Bronchial epithelial cell (primary cell): ENCODE results near the gene AKAP14. TPM values are rescaled to one million over a fixed set of nuclear protein-coding genes. Genes with fewer than 3 reads are reported as not detected.
A peak's percentile ranks its signal among the peaks of the same experiment; 100 is the strongest.
"Not testable (repeated sequence)": the region's sequence is repeated elsewhere in the genome, so short reads cannot be mapped to it uniquely, and the experiment has no call there.

Experiments used
- DNase-seq: peaks from one replicate; pipeline ENCODE4 v3.0.0-alpha.2; 2010; ENCODE audit warnings: low read depth
- FAIRE-seq: peaks from 2 replicates; lab custom pipeline; 2011; peaks lifted over from hg19 to GRCh38; lab: Jason Lieb, UNC
- H3K27me3 ChIP-seq: 2 replicates; pipeline ENCODE4 v1.5.1; 2011; ENCODE audit warnings: low read length; ENCODE audit not compliant: control insufficient read depth, insufficient read depth
- H3K36me3 ChIP-seq: 2 replicates; pipeline ENCODE4 v1.5.1; 2011; ENCODE audit warnings: low read length; ENCODE audit not compliant: control insufficient read depth, insufficient read depth
- H3K4me3 ChIP-seq: 2 replicates; pipeline ENCODE4 v1.5.1; 2011; ENCODE audit warnings: mild to moderate bottlenecking, low read depth, low read length, control low read depth
- total RNA-seq: library from RNA; depleted of rRNA; stranded (reverse); fragments of >200 nt; gene quantifications from 2 replicates; pipeline ENCODE4 v1.2.1, GENCODE V29; 2014
- TF ChIP-seq, protein P1 (sequence below): IDR thresholded peaks from 2 replicates; pipeline ENCODE4 v1.5.1; 2011; ENCODE audit warnings: mild to moderate bottlenecking, moderate library complexity, low read length, control low read depth, inconsistent platforms; ENCODE audit not compliant: insufficient read depth, severe bottlenecking

The AKAP14 gene
- total RNA-seq, 1 donor from 2014 or later = not detected

DNA sequence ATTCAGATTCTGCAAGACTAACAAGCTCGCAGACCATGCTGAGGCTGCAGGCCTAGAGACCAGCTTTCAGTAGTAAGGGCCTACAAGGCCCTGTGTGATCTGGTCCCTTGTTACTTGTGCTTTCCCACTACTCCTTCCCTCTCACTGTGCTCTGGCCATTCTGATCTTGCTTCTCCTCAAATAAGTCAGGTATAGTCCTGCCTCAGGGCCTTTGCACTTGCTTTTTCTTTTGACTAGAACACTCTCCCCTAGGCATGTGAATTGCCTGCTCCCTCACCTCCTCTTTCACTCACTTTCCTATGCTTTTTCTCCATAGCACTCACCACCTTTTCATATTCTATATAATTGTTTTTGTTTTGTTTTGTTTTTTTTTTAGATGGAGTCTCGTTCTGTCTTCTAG, 22.2 kb downstream of the AKAP14 start:
- TF ChIP-seq, protein P1, sequence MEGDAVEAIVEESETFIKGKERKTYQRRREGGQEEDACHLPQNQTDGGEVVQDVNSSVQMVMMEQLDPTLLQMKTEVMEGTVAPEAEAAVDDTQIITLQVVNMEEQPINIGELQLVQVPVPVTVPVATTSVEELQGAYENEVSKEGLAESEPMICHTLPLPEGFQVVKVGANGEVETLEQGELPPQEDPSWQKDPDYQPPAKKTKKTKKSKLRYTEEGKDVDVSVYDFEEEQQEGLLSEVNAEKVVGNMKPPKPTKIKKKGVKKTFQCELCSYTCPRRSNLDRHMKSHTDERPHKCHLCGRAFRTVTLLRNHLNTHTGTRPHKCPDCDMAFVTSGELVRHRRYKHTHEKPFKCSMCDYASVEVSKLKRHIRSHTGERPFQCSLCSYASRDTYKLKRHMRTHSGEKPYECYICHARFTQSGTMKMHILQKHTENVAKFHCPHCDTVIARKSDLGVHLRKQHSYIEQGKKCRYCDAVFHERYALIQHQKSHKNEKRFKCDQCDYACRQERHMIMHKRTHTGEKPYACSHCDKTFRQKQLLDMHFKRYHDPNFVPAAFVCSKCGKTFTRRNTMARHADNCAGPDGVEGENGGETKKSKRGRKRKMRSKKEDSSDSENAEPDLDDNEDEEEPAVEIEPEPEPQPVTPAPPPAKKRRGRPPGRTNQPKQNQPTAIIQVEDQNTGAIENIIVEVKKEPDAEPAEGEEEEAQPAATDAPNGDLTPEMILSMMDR = no peak
- DNase-seq (no peak), FAIRE-seq (no peak)
- Histone ChIP-seq H3K4me3 (no peak overlapping the region), H3K36me3 (no peaks in the 10 kb centered on the region), H3K27me3 (no peaks in the 10 kb centered on the region)

DNA sequence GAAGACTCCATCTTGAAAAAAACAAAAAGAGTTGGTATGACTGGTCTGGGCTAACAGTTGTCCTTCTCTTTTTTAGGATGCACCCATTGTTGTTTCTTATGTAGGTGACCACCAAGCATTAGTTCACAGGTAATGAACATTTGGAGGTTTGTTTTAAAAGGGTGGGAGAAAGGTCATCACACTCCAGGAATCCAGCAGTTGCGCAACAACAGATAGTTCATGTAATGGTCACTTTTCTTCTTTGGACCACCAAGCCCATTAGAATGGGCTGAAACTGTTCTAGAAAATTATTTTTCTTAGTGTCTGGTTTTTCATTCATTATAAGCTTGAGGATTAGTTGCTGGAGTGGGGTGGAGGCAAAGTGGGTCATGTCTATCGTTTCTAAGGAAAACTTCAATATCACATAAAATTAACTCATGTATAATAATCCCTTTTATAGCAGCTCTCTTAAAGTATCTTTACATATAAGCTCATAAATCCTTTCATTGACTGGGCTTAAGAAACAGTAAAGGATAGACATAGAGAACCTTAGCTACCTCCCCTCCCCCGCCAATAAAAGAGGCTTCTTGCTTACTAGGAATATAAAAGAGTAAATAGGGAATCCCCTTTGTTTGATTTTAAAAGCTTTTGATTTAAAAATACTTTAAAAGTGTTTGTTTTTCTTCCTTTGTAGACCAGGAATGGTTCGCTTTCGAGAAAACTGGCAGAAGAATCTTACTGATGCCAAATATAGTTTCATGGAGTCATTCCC, 24.3 kb downstream of the AKAP14 start:
- FAIRE-seq (no peak), DNase-seq (no peak)
- Histone ChIP-seq H3K36me3 (no peaks in the 10 kb centered on the region), H3K27me3 (no peaks in the 10 kb centered on the region), H3K4me3 (no peak overlapping the region)
- TF ChIP-seq, protein P1 = no peak

DNA sequence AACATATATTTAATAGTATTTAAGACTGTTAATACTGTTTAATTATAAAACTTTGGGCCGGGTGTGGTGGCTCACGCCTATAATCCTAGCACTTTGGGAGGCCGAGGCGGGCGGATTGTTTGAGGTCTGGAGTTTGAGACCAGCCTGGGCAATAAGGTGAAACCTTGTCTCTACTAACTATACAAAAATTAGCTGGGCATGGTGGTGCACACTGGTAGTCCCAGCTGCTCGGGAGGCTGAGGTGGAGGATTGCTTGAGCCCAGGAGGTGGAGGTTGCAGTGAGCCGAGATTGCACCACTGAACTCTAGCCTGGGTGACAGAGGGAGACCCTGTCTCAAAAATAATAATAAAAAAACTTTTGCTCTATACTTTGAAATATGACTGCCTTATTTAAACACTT, 26.7 kb downstream of the AKAP14 start:
- H3K4me3 ChIP-seq, H3K27me3 ChIP-seq, FAIRE-seq, DNase-seq, H3K36me3 ChIP-seq: not testable (repeated sequence)

DNA sequence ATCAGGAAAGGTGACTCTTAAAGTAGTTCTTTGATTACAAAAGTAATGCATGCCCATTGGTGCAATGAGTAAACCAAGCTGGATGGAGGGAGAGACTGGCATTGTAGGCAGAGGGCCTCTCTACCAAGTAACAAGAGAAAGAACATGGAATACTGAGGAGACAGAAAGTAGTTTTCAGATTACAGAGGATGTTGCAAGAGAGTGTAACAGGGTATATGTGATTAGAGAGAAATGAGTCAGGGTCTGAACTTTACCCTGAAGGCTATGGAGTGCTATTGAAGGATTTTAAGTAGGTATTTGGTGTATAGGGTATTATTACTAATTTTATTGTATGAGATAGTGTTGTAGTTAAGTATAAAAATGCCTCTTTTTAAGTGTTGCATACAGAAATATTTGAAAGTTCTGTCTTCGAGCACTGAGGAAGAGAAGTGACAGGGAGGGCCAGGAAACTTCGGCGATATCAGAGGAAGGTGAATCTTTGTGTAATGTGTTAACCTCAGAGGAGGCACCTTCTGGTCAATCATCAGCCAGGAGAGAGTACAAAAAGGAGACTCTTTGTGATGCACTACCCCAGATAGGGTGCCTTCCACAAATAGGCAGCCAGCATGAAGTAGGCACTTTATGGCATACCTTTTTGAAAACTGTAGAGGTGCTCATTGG, 39.7 kb downstream of the AKAP14 start:
- Histone ChIP-seq H3K36me3 (peaks cover 2% of the 10 kb centered on the region), H3K27me3 (no peaks in the 10 kb centered on the region), H3K4me3 (no peak overlapping the region)
- TF ChIP-seq, protein P1 = no peak
- FAIRE-seq = no peak
- no peak for DNase-seq

DNA sequence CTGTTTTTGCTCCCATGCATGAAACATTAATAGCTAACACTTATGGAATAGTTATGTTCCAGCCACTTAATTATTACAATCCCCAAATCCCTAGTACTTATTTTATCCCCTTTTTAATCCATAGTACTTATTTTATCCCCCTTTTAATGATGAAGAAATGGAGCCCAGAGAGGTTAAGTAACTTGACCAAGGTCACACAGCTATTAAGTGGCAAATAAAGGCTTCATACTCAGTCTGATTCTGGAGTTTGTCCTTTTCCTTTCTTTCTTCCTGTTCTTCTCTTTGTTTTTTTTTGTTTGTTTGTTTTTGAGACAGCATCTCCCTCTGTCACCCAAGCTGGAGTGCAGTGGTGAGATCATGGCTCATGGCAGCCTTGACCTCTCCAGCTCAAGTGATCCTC, 45.6 kb downstream of the AKAP14 start:
- Histone ChIP-seq H3K27me3 (no peaks in the 10 kb centered on the region), H3K36me3 (no peaks in the 10 kb centered on the region), H3K4me3 (no peak overlapping the region)
- DNase-seq = no peak
- TF ChIP-seq, protein P1 = no peak
- FAIRE-seq = no peak

DNA sequence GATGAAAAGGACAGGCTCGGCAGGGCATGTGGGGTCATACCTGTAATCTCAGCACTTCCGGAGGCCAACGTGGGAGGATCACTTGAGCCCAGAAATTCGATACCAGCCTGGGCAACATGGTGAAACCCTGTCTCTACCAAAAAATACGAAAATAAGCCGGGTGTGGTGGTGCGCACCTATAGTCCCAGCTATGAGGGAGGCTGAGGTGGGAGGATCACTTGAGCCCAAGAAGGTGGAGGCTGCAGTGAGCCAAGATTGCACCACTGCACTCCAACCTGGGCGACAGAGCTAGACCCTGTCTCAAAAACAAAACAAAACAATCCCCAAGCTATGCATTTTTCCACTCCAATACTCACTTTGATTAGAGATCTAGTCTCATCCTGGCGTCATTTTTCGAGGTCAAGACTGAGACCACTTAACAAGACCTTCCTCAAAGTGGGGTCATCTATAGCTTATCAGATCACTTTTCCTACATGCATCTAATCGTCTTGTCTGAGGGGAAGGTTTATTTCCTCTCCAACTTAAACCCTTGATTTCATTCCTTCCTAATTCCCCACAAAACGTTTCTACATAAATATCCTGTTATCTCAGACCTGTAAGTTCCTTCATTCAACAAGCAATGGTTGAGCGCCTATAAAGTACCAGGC, 46.6 kb downstream of the AKAP14 start:
- TF ChIP-seq, protein P1 = no peak
- no peaks in the 10 kb centered on the region for H3K27me3 ChIP-seq
- H3K4me3 ChIP-seq = peak overlapping the region; percentile 60
- DNase-seq = no peak
- H3K36me3 ChIP-seq = no peaks in the 10 kb centered on the region
- FAIRE-seq = no peak
